Esophagus muscularis mucosa (tissue), 4 donors: ENCODE data around the gene PHIP.

Source experiments
- EP300 ChIP-seq: sonication (generic); formaldehyde crosslinking; IDR thresholded peaks from one replicate; pipeline ENCODE4 v1.6.1; 2017; ENCODE audit warnings: antibody characterized with exemption
- POLR2AphosphoS5 ChIP-seq, 2 donors: sonication (generic); formaldehyde crosslinking; IDR thresholded peaks; one replicate each; pipeline ENCODE4 v1.6.1; 2017; ENCODE audit warnings: antibody characterized with exemption in 2 of 2
- TF ChIP-seq, protein P1 (sequence below), 3 experiments: fragments of 200-600 bp in 2 of 3; fragments of 450-650 bp in 1 of 3; sonication (generic) in 2 of 3; IDR thresholded peaks; one replicate each; pipeline ENCODE4 v1.5.1; 2017 to 2019; ENCODE audit warnings: antibody characterized with exemption in 3 of 3, mild to moderate bottlenecking in 2 of 3, moderate library complexity in 1 of 3

DNA sequence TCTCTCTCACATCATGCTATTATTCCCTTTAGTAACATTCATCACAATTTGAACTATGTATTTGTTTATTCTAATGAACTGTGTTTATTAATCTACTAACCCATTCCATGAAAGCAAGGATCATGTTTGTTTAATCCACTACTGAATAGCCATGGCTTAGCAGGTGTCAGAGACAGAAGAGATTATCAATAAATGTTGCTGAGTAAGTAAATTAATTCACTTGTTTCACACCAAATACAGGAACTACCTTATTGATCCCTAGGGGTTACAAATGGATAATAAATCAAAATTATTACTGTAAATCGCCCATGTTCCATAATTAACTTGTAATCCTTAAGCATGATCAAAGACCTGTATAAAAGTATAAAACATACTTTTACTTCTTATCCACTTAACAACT lies 76.6 kb downstream of the PHIP start:
- TF ChIP-seq, protein P1, sequence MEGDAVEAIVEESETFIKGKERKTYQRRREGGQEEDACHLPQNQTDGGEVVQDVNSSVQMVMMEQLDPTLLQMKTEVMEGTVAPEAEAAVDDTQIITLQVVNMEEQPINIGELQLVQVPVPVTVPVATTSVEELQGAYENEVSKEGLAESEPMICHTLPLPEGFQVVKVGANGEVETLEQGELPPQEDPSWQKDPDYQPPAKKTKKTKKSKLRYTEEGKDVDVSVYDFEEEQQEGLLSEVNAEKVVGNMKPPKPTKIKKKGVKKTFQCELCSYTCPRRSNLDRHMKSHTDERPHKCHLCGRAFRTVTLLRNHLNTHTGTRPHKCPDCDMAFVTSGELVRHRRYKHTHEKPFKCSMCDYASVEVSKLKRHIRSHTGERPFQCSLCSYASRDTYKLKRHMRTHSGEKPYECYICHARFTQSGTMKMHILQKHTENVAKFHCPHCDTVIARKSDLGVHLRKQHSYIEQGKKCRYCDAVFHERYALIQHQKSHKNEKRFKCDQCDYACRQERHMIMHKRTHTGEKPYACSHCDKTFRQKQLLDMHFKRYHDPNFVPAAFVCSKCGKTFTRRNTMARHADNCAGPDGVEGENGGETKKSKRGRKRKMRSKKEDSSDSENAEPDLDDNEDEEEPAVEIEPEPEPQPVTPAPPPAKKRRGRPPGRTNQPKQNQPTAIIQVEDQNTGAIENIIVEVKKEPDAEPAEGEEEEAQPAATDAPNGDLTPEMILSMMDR (IDR thresholded peaks at IDR 0.05), result no peak
- TF ChIP-seq POLR2AphosphoS5 (IDR thresholded peaks at IDR 0.05) (no peak), EP300 (no peak)
